T1000 (cell line): ENCODE data around the gene RAD51B.

Experiments used
- DNase-seq: peaks from one replicate; lab custom pipeline; 2025; ENCODE audit warnings: mixed read lengths; lab: John Stamatoyannopoulos, UW

RAD51B gene

GRCh38 chr14:68576031-68576430 is 756.5 kb downstream of the RAD51B start:
- no peak for DNase-seq

GRCh38 chr14:68576496-68577244 is 757.1 kb downstream of the RAD51B start:
- DNase-seq, result no peak

- peak; percentile 70 for DNase-seq
Measured at GRCh38 chr14:68577802-68578541, 758.4 kb downstream of the RAD51B start.

GRCh38 chr14:68578597-68578996 is 759.0 kb downstream of the RAD51B start:
- DNase-seq, result no peak

GRCh38 chr14:68580096-68580645 is 760.6 kb downstream of the RAD51B start:
- DNase-seq, result no peak

- no peak for DNase-seq
Measured at GRCh38 chr14:68580671-68581070, 761.1 kb downstream of the RAD51B start.

- DNase-seq, result no peak
Measured at GRCh38 chr14:68583548-68584280, 764.1 kb downstream of the RAD51B start.

- no peak for DNase-seq
Measured at GRCh38 chr14:68584786-68585185, 765.2 kb downstream of the RAD51B start.

GRCh38 chr14:68585690-68586089 is 766.1 kb downstream of the RAD51B start:
- no peak for DNase-seq

GRCh38 chr14:68586896-68587751 is 767.5 kb downstream of the RAD51B start:
- no peak for DNase-seq

- no peak for DNase-seq
Measured at GRCh38 chr14:68587931-68588330, 768.4 kb downstream of the RAD51B start.

GRCh38 chr14:68589447-68590200 is 770.0 kb downstream of the RAD51B start:
- no peak for DNase-seq

- no peak for DNase-seq
Measured at GRCh38 chr14:68590201-68590522, 770.6 kb downstream of the RAD51B start.

GRCh38 chr14:68591786-68592185 is 772.2 kb downstream of the RAD51B start:
- no peak for DNase-seq

- DNase-seq, result no peak
Measured at GRCh38 chr14:68592948-68593556, 773.5 kb downstream of the RAD51B start.

GRCh38 chr14:68593806-68594536 is 774.4 kb downstream of the RAD51B start:
- DNase-seq, result peak; percentile 27

- no peak for DNase-seq
Measured at GRCh38 chr14:68594737-68595380, 775.3 kb downstream of the RAD51B start.

GRCh38 chr14:68596211-68596610 is 776.6 kb downstream of the RAD51B start:
- no peak for DNase-seq

- DNase-seq, result no peak
Measured at GRCh38 chr14:68596701-68597100, 777.1 kb downstream of the RAD51B start.
